Loucy (cell line): ENCODE results near the gene ACE2.

Experiments used
- CTCF ChIP-seq: fragments of 200-600 bp; sonication (generic); conservative IDR thresholded peaks from 2 replicates; pipeline ENCODE4 v1.5.1; 2014; ENCODE audit warnings: mild to moderate bottlenecking, antibody characterized with exemption, low read length
- EZH2phosphoT487 ChIP-seq: fragments of 200-600 bp; IDR thresholded peaks from 2 replicates; pipeline ENCODE4 v1.6.1; 2018; ENCODE audit warnings: antibody characterized with exemption, mild to moderate bottlenecking, moderate library complexity, borderline replicate concordance

DNA sequence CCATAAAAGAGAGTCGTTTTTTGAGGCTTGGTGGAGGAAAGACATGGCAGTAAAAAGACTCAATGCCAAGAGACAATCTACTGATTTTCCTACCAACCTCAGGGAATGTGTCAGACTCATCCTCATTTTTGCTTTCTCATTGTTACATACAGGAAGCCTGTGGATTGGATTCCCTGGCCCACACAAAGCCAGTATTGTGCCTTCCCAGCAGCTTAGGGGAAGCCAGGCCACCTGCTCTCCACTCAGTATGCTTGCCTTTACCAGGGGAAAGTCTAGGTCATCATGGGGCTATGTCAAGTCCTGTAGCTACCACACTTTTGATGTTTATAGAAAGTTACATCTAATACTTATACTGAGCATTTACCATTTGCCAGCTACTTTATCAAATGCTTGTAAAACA lies 89.2 kb downstream of the ACE2 start:
- TF ChIP-seq CTCF (no peak), EZH2phosphoT487 (no peak)
